GM12874 (cell line): ENCODE results near the gene PRKD2.

Source experiments
- CTCF ChIP-seq: IDR thresholded peaks from 2 replicates; pipeline ENCODE4 v1.5.1; 2011; ENCODE audit warnings: low read depth, mild to moderate bottlenecking, control low read depth, low read length, moderate library complexity; ENCODE audit not compliant: insufficient read depth

The PRKD2 gene

DNA sequence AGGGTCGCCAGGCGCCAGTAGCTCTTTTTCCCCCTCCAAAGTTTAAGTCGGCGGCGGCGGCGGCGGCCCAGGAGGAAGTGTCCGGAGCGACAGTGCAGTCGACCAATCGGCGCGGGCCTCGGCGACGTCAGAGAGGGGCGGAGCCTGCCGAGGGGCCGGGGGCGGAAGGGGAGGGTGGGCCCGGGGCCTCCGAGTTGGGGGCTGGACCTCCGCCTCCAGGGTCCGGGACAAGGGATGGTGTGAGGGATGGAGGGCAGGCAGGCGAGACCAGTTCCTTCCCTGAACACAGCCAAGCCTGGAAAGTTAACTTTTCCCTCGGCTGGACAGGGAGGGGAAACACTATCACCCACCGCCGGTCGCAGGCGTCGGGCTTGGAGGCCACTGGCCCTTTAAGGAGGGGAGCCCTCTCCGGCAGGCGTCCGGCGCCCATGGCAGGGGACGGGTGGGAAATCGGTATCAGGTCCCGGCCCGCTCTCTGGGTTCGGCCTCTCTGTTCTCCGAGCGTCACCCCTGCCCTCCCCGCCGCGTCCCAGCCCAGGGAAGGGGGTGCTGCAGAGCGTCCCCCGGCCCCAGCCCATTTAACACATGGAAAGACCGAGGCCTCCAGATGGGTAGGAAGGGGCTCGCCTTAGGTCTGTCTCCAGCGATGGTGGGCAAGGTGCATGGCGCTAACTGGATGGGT lies at the start of gene PRKD2:
Gene PRKD2 (minus strand): TSS at position 81 of the 682 bp plus-strand sequence. CDS start 744 bp downstream, outside the sequence.
- no peak for TF ChIP-seq CTCF

- no peak for TF ChIP-seq CTCF
Measured at GRCh38 chr19:46764817-46765291, 47.9 kb upstream of the PRKD2 start.

DNA sequence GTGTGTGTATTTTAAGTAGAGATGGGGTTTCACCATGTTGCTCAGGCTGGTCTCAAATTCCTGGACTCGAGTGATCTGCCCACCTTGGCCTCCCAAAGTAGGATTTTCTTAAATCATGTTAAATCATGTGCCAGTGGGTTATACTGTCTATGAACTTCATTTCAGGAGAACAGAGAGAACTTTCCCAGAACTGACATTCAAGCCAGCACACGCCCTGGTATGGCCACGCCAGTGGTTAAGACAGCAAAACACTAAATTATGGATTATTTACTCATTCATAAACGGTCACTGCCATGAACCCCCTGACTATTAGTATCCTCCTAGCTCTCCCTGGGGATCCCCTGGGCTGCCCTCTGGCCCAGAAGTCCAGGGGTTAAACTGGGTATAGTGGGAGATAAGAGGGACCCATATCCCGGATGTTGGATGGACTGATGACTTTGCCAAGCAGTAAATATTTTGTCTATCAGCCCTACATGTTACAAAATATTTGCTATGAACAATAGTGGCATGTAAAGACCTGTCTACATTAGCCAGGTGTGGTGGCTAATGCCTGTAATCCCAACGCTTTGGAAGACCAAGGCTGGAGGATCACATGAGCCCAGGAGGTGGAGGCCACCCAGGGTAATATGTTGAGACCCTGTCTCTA lies 45.5 kb upstream of the PRKD2 start:
- no peak for TF ChIP-seq CTCF

- no peak for TF ChIP-seq CTCF
Measured at GRCh38 chr19:46761418-46761831, 44.5 kb upstream of the PRKD2 start.

DNA sequence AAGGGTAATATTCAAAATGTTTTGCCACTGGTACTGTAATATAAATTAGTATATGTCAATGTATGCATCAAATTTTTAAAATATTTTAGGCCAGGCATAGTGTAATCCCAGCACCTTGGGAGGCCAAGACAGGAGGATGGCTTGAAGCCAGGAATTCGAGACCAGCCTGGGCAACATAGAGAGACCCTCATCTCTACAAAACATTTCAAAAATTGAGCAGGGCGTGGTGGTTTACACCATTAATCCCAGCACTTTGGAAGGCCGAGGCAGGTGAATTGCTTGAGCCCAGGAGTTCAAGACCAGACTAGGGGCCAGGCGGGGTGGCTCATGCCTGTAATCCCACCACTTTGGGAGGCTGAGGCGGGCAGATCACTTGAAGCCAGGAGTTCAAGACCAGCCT lies 43.4 kb upstream of the PRKD2 start:
- no peak for TF ChIP-seq CTCF

GRCh38 chr19:46759817-46760333 lies 43.0 kb upstream of the PRKD2 start:
- no peak for TF ChIP-seq CTCF

- TF ChIP-seq CTCF = no peak
Measured at GRCh38 chr19:46759206-46759605, 42.3 kb upstream of the PRKD2 start.
